GM23338 (cell line): ENCODE results near the gene PGLYRP4. TPM values are rescaled to one million over a fixed set of nuclear protein-coding genes. Genes with fewer than 3 reads are reported as not detected.

ENCODE experiments used
- ATAC-seq: fragments of 200-7000 bp; cut with Tn5 transposase; 3 replicates; pipeline ENCODE4 v1.9.1; 2020
- DNase-seq: peaks from one replicate; pipeline ENCODE4 v3.0.0-alpha.2; 2015; ENCODE audit warnings: low spot score
- H2AFZ ChIP-seq: fragments of 200-600 bp; sonication (generic); 2 replicates; pipeline ENCODE4 v1.8.0; 2016; ENCODE audit warnings: antibody characterized with exemption, mild to moderate bottlenecking, moderate library complexity
- H3F3A ChIP-seq: fragments of 200-600 bp; sonication (generic); replicated peaks from 2 replicates; pipeline ENCODE4 v1.8.0; 2017; ENCODE audit warnings: antibody characterized with exemption, mixed run types, low read depth
- H3K27ac ChIP-seq: fragments of 200-600 bp; sonication (generic); 2 replicates; pipeline ENCODE4 v1.6.1; 2016; ENCODE audit warnings: low read depth
- H3K27me3 ChIP-seq: fragments of 200-600 bp; sonication (generic); 2 replicates; pipeline ENCODE4 v1.8.0; 2016; ENCODE audit warnings: mild to moderate bottlenecking, mixed run types, moderate library complexity; ENCODE audit not compliant: insufficient read depth
- H3K36me3 ChIP-seq: fragments of 200-600 bp; sonication (generic); 2 replicates; pipeline ENCODE4 v1.8.0; 2016; ENCODE audit warnings: mild to moderate bottlenecking; ENCODE audit not compliant: insufficient read depth
- H3K4me1 ChIP-seq: fragments of 200-600 bp; sonication (generic); 2 replicates; pipeline ENCODE4 v1.8.0; 2016; ENCODE audit warnings: mild to moderate bottlenecking, moderate library complexity; ENCODE audit not compliant: insufficient read depth
- H3K4me2 ChIP-seq: fragments of 200-600 bp; sonication (generic); 2 replicates; pipeline ENCODE4 v1.7.1; 2017; ENCODE audit warnings: mixed run types
- H3K4me3 ChIP-seq: fragments of 200-600 bp; sonication (generic); 2 replicates; pipeline ENCODE4 v1.6.1; 2016; ENCODE audit warnings: mixed run types
- H3K79me2 ChIP-seq: fragments of 200-600 bp; sonication (generic); replicated peaks from 2 replicates; pipeline ENCODE4 v1.8.0; 2017; ENCODE audit warnings: mild to moderate bottlenecking; ENCODE audit not compliant: insufficient read depth
- H3K9me2 ChIP-seq: fragments of 200-600 bp; sonication (generic); 2 replicates; pipeline ENCODE4 v1.8.0; 2017; ENCODE audit not compliant: insufficient read depth
- H4K20me1 ChIP-seq: fragments of 200-600 bp; sonication (generic); replicated peaks from 2 replicates; pipeline ENCODE4 v1.8.0; 2017; ENCODE audit warnings: mild to moderate bottlenecking; ENCODE audit not compliant: insufficient read depth
- H3K27ac Mint-ChIP-seq: 2 replicates; pipeline ENCODE4 v1.8.0; 2020; ENCODE audit warnings: inconsistent platforms, mild to moderate bottlenecking, moderate library complexity, mixed read lengths
- H3K27me3 Mint-ChIP-seq: 3 replicates; pipeline ENCODE4 v1.8.0; 2022; ENCODE audit warnings: low read depth, mild to moderate bottlenecking, moderate library complexity, mixed read lengths, inconsistent platforms; ENCODE audit not compliant: insufficient read depth, poor library complexity
- H3K36me3 Mint-ChIP-seq: 3 replicates; pipeline ENCODE4 v1.8.0; 2021; ENCODE audit warnings: low read depth, mild to moderate bottlenecking, inconsistent platforms, moderate library complexity, mixed read lengths
- H3K4me1 Mint-ChIP-seq: 3 replicates; pipeline ENCODE4 v1.8.0; 2020; ENCODE audit warnings: mild to moderate bottlenecking, inconsistent platforms, mixed read lengths
- H3K4me3 Mint-ChIP-seq: 3 replicates; pipeline ENCODE4 v1.8.0; 2021; ENCODE audit warnings: moderate library complexity, mild to moderate bottlenecking, inconsistent platforms, mixed read lengths
- H3K9me3 Mint-ChIP-seq: 3 replicates; pipeline ENCODE4 v1.8.0; 2020; ENCODE audit warnings: moderate library complexity, mild to moderate bottlenecking, inconsistent platforms, mixed read lengths
- CREB1 ChIP-seq: fragments of 250-450 bp; sonication (Bioruptor Pico); IDR thresholded peaks from 2 replicates; pipeline ENCODE4 v1.5.0; 2020; ENCODE audit warnings: low read depth, mild to moderate bottlenecking, moderate library complexity
- EZH2 ChIP-seq: fragments of 200-600 bp; sonication (generic); IDR thresholded peaks from one replicate; pipeline ENCODE4 v1.8.0; 2017; ENCODE audit warnings: antibody characterized with exemption, mild to moderate bottlenecking, low read depth; ENCODE audit not compliant: unreplicated experiment
- EZH2phosphoT487 ChIP-seq: fragments of 200-600 bp; sonication (generic); IDR thresholded peaks from one replicate; pipeline ENCODE4 v1.8.1; 2018; ENCODE audit warnings: antibody characterized with exemption; ENCODE audit not compliant: unreplicated experiment
- JUNB ChIP-seq: IDR thresholded peaks from one replicate; pipeline ENCODE4 v1.6.1; 2016; ENCODE audit warnings: antibody characterized with exemption; ENCODE audit not compliant: unreplicated experiment
- NANOG ChIP-seq: IDR thresholded peaks from 2 replicates; pipeline ENCODE4 v1.6.1; 2016; ENCODE audit warnings: antibody characterized with exemption, borderline replicate concordance
- POLR2AphosphoS5 ChIP-seq: IDR thresholded peaks from 2 replicates; pipeline ENCODE4 v1.6.1; 2016; ENCODE audit warnings: antibody characterized with exemption, low read depth
- STAT1 ChIP-seq: IDR thresholded peaks from one replicate; pipeline ENCODE4 v1.6.1; 2016; ENCODE audit warnings: antibody characterized with exemption; ENCODE audit not compliant: unreplicated experiment
- ZNF114 ChIP-seq: fragments of 250-450 bp; sonication (Bioruptor Pico); IDR thresholded peaks from 2 replicates; pipeline ENCODE4 v1.5.0; 2020; ENCODE audit warnings: mild to moderate bottlenecking, moderate library complexity
- ZNF331 ChIP-seq: fragments of 250-450 bp; sonication (Bioruptor Pico); IDR thresholded peaks from 2 replicates; pipeline ENCODE4 v1.5.0; 2020; ENCODE audit warnings: low read depth, mild to moderate bottlenecking, moderate library complexity
- ZNF462 ChIP-seq: fragments of 250-450 bp; sonication (Bioruptor Pico); IDR thresholded peaks from 2 replicates; pipeline ENCODE4 v1.5.0; 2020; ENCODE audit warnings: mild to moderate bottlenecking, moderate library complexity
- polyA plus RNA-seq: library from polyadenylated mRNA; unstranded; fragments of >200 nt; fragmentation: Nextera tagmentation; extraction: Ambion mirVana; gene quantifications from 2 replicates; pipeline ENCODE4 v1.2.1, GENCODE V29; 2016
- total RNA-seq: library from RNA; depleted of rRNA; stranded (reverse); fragments of >200 nt; shearing (Covaris generic); gene quantifications from 2 replicates; pipeline ENCODE4 v1.2.3, GENCODE V29; 2014
- TF ChIP-seq, protein P1 (sequence below): IDR thresholded peaks from 2 replicates; pipeline ENCODE4 v1.6.1; 2016; ENCODE audit warnings: antibody characterized with exemption
- TF ChIP-seq, protein P2 (sequence below): IDR thresholded peaks from one replicate; pipeline ENCODE4 v1.6.1; 2018; ENCODE audit warnings: antibody characterized with exemption; ENCODE audit not compliant: unreplicated experiment
- TF ChIP-seq, protein P3 (sequence below), 2 experiments: fragments of 200-600 bp in 1 of 2; sonication (generic) in 1 of 2; conservative IDR thresholded peaks; 2 replicates each; pipeline versions ENCODE4 v1.5.1 to v1.6.1; 2016 to 2017; ENCODE audit warnings: antibody characterized with exemption in 2 of 2, low read depth in 2 of 2, mild to moderate bottlenecking in 2 of 2, moderate library complexity in 1 of 2

The PGLYRP4 gene
- total and polyA plus RNA-seq, 2 experiments from 2014 or later: not detected

DNA sequence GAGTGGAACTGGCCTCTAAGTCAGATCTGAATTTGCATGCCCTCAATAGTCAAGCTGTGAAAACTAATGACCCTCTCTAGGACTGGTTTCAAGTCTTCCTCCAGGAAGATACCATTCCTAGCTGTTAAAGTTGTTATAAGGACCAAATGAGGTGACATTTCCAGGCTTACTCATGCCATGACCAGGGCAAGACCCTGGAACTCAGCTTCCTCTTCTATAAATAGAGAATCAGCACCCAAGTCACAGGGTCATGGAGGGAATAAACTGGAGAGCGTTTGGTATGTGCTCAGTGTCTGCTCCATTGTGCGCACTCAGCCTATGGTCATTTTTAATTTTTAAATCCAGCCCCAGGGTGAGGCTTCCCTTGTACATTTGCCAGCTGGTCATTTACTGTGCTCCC lies 11.5 kb upstream of the PGLYRP4 start:
- Histone ChIP-seq H4K20me1 (no peaks in the 10 kb centered on the region), H3K36me3 (no peaks in the 10 kb centered on the region), H3K9me2 (no peaks in the 10 kb centered on the region; the same call in 1 of the 2 replicates), H3K79me2 (no peaks in the 10 kb centered on the region), H3K27ac (no peak overlapping the region), H3K4me2 (no peak overlapping the region), H3K4me3 (no peak overlapping the region), H3F3A (no peaks in the 10 kb centered on the region), H3K27me3 (no peaks in the 10 kb centered on the region), H3K4me1 (no peaks in the 10 kb centered on the region), H2AFZ (no peak overlapping the region)
- TF ChIP-seq POLR2AphosphoS5 (no peak), STAT1 (no peak), EZH2 (no peak), JUNB (no peak), EZH2phosphoT487 (no peak), NANOG (no peak), CREB1 (CRISPR knock-in tag) (no peak), ZNF462 (CRISPR knock-in tag) (no peak), ZNF331 (no peak), ZNF114 (no peak)
- TF ChIP-seq, protein P1, sequence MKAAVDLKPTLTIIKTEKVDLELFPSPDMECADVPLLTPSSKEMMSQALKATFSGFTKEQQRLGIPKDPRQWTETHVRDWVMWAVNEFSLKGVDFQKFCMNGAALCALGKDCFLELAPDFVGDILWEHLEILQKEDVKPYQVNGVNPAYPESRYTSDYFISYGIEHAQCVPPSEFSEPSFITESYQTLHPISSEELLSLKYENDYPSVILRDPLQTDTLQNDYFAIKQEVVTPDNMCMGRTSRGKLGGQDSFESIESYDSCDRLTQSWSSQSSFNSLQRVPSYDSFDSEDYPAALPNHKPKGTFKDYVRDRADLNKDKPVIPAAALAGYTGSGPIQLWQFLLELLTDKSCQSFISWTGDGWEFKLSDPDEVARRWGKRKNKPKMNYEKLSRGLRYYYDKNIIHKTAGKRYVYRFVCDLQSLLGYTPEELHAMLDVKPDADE: no peak
- TF ChIP-seq, protein P2, sequence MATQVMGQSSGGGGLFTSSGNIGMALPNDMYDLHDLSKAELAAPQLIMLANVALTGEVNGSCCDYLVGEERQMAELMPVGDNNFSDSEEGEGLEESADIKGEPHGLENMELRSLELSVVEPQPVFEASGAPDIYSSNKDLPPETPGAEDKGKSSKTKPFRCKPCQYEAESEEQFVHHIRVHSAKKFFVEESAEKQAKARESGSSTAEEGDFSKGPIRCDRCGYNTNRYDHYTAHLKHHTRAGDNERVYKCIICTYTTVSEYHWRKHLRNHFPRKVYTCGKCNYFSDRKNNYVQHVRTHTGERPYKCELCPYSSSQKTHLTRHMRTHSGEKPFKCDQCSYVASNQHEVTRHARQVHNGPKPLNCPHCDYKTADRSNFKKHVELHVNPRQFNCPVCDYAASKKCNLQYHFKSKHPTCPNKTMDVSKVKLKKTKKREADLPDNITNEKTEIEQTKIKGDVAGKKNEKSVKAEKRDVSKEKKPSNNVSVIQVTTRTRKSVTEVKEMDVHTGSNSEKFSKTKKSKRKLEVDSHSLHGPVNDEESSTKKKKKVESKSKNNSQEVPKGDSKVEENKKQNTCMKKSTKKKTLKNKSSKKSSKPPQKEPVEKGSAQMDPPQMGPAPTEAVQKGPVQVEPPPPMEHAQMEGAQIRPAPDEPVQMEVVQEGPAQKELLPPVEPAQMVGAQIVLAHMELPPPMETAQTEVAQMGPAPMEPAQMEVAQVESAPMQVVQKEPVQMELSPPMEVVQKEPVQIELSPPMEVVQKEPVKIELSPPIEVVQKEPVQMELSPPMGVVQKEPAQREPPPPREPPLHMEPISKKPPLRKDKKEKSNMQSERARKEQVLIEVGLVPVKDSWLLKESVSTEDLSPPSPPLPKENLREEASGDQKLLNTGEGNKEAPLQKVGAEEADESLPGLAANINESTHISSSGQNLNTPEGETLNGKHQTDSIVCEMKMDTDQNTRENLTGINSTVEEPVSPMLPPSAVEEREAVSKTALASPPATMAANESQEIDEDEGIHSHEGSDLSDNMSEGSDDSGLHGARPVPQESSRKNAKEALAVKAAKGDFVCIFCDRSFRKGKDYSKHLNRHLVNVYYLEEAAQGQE: no peak
- TF ChIP-seq, protein P3, sequence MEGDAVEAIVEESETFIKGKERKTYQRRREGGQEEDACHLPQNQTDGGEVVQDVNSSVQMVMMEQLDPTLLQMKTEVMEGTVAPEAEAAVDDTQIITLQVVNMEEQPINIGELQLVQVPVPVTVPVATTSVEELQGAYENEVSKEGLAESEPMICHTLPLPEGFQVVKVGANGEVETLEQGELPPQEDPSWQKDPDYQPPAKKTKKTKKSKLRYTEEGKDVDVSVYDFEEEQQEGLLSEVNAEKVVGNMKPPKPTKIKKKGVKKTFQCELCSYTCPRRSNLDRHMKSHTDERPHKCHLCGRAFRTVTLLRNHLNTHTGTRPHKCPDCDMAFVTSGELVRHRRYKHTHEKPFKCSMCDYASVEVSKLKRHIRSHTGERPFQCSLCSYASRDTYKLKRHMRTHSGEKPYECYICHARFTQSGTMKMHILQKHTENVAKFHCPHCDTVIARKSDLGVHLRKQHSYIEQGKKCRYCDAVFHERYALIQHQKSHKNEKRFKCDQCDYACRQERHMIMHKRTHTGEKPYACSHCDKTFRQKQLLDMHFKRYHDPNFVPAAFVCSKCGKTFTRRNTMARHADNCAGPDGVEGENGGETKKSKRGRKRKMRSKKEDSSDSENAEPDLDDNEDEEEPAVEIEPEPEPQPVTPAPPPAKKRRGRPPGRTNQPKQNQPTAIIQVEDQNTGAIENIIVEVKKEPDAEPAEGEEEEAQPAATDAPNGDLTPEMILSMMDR (conservative IDR thresholded peaks at IDR 0.05; ENCODE audit: low read depth in 2 of 2): no peak
- no peak overlapping the region for H3K27ac Mint-ChIP-seq
- peaks cover 8% of the 10 kb centered on the region; the same call in 1 of the 3 replicates for H3K4me1 Mint-ChIP-seq
- no peaks in the 10 kb centered on the region for H3K9me3 Mint-ChIP-seq
- no peaks in the 10 kb centered on the region for H3K36me3 Mint-ChIP-seq
- DNase-seq (no peak), ATAC-seq (no peak)
- H3K27me3 Mint-ChIP-seq: peaks cover 5% of the 10 kb centered on the region
- H3K4me3 Mint-ChIP-seq: no peak overlapping the region
